ENCODE data around the gene ZNF503.

DNA sequence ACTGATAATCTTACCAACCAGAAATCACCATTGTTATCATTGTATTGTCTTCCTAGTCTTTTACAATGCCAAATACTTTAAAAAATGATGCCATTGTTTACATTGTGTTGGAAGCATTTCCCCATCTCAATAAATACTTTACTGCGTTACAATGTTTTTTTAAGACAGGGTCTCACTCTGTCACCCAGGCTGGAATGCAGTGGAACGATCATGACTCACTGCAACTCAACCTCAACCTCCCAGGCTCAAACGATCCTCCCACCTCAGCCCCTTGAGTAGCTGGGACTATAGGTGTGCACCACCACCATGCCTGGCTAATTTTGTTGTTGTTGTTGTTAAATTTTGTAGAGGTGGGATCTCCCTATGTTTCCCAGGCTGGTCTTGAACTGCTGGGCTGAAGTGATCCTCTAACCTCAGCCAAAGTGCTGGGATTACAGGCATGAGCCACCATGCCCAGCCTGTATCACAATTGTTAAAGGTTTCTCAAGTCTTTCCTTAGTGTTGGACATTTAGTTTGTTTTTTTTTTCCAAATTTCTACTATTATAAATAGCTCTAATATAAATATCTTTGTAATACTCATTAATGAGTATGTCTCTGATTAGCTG is 43.3 kb upstream of the ZNF503 start:
- TF ChIP-seq, protein P1, sequence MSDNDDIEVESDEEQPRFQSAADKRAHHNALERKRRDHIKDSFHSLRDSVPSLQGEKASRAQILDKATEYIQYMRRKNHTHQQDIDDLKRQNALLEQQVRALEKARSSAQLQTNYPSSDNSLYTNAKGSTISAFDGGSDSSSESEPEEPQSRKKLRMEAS (IDR thresholded peaks at IDR 0.05) = no peak
- TF ChIP-seq CEBPB (IDR thresholded peaks at IDR 0.05) = no peak
- TF ChIP-seq, protein P2, sequence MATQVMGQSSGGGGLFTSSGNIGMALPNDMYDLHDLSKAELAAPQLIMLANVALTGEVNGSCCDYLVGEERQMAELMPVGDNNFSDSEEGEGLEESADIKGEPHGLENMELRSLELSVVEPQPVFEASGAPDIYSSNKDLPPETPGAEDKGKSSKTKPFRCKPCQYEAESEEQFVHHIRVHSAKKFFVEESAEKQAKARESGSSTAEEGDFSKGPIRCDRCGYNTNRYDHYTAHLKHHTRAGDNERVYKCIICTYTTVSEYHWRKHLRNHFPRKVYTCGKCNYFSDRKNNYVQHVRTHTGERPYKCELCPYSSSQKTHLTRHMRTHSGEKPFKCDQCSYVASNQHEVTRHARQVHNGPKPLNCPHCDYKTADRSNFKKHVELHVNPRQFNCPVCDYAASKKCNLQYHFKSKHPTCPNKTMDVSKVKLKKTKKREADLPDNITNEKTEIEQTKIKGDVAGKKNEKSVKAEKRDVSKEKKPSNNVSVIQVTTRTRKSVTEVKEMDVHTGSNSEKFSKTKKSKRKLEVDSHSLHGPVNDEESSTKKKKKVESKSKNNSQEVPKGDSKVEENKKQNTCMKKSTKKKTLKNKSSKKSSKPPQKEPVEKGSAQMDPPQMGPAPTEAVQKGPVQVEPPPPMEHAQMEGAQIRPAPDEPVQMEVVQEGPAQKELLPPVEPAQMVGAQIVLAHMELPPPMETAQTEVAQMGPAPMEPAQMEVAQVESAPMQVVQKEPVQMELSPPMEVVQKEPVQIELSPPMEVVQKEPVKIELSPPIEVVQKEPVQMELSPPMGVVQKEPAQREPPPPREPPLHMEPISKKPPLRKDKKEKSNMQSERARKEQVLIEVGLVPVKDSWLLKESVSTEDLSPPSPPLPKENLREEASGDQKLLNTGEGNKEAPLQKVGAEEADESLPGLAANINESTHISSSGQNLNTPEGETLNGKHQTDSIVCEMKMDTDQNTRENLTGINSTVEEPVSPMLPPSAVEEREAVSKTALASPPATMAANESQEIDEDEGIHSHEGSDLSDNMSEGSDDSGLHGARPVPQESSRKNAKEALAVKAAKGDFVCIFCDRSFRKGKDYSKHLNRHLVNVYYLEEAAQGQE (IDR thresholded peaks at IDR 0.05; ENCODE audit: low read depth) = no peak
- TF ChIP-seq NFIC (IDR thresholded peaks at IDR 0.05) = no peak
- no peak for TF ChIP-seq FOXM1 (IDR thresholded peaks at IDR 0.05; ENCODE audit: borderline replicate concordance, low read depth)
- no peak for TF ChIP-seq RAD21 (IDR thresholded peaks at IDR 0.05; ENCODE audit: low read depth)
- no peak for TF ChIP-seq CREB1 (IDR thresholded peaks at IDR 0.05; ENCODE audit: low read depth)
